ENCODE data around the gene HEPHL1.

Gene HEPHL1

GRCh38 chr11:94147433-94147845, 126.3 kb downstream of the HEPHL1 start:
- Histone ChIP-seq H3K9me3 (ENCODE audit: insufficient read depth, low read length) (no peaks in the 10 kb centered on the region), H2AFZ (ENCODE audit: low read depth, low read length, severe bottlenecking) (no peak overlapping the region), H3K36me3 (ENCODE audit: low read length) (no peaks in the 10 kb centered on the region), H3F3A (ENCODE audit: insufficient read depth) (no peaks in the 10 kb centered on the region), H3K9me2 (replicated peaks; ENCODE audit: insufficient read depth, low read length) (no peaks in the 10 kb centered on the region), H3K9ac (ENCODE audit: low read length) (no peak overlapping the region), H3K79me2 (ENCODE audit: insufficient read depth, low read length) (peaks cover 49% of the 10 kb centered on the region), H4K20me1 (ENCODE audit: low read depth, low read length) (no peaks in the 10 kb centered on the region; the same call in 1 of the 2 replicates), H3K4me3 (ENCODE audit: insufficient read depth, low read length, poor library complexity, severe bottlenecking) (no peak overlapping the region), H3K4me2 (ENCODE audit: low read depth, low read length, poor library complexity, severe bottlenecking) (no peak overlapping the region), H3K27ac (ENCODE audit: low read depth, low read length) (no peak overlapping the region), H3K27me3 (ENCODE audit: low read length) (no peaks in the 10 kb centered on the region)
- TF ChIP-seq CTCF (IDR thresholded peaks at IDR 0.05; ENCODE audit: insufficient read depth, low read length, poor library complexity, severe bottlenecking) (no peak), EZH2phosphoT487 (conservative IDR thresholded peaks at IDR 0.05; ENCODE audit: low read length) (no peak)

GRCh38 chr11:94148189-94148588, 127.0 kb downstream of the HEPHL1 start:
- Histone ChIP-seq H3K9me3 (ENCODE audit: insufficient read depth, low read length) (no peaks in the 10 kb centered on the region), H3K79me2 (ENCODE audit: insufficient read depth, low read length) (peaks cover 43% of the 10 kb centered on the region; the same call in 1 of the 2 replicates), H3K27me3 (ENCODE audit: low read length) (no peaks in the 10 kb centered on the region), H4K20me1 (ENCODE audit: low read depth, low read length) (no peaks in the 10 kb centered on the region), H3K4me3 (ENCODE audit: insufficient read depth, low read length, poor library complexity, severe bottlenecking) (no peak overlapping the region), H3F3A (ENCODE audit: insufficient read depth) (no peaks in the 10 kb centered on the region), H3K27ac (ENCODE audit: low read depth, low read length) (no peak overlapping the region), H3K9me2 (replicated peaks; ENCODE audit: insufficient read depth, low read length) (no peaks in the 10 kb centered on the region), H3K36me3 (ENCODE audit: low read length) (no peaks in the 10 kb centered on the region), H2AFZ (ENCODE audit: low read depth, low read length, severe bottlenecking) (no peak overlapping the region), H3K9ac (ENCODE audit: low read length) (no peak overlapping the region), H3K4me2 (ENCODE audit: low read depth, low read length, poor library complexity, severe bottlenecking) (no peak overlapping the region)
- TF ChIP-seq EZH2phosphoT487 (conservative IDR thresholded peaks at IDR 0.05; ENCODE audit: low read length) (no peak), CTCF (IDR thresholded peaks at IDR 0.05; ENCODE audit: insufficient read depth, low read length, poor library complexity, severe bottlenecking) (no peak)

- TF ChIP-seq EZH2phosphoT487 (conservative IDR thresholded peaks at IDR 0.05; ENCODE audit: low read length), result no peak
- TF ChIP-seq CTCF (IDR thresholded peaks at IDR 0.05; ENCODE audit: insufficient read depth, low read length, poor library complexity, severe bottlenecking), result no peak
- H3K9me3 ChIP-seq (ENCODE audit: insufficient read depth, low read length), result no peaks in the 10 kb centered on the region
- no peak overlapping the region for H3K9ac ChIP-seq (ENCODE audit: low read length)
- H2AFZ ChIP-seq (ENCODE audit: low read depth, low read length, severe bottlenecking), result no peak overlapping the region
- no peaks in the 10 kb centered on the region for H3K36me3 ChIP-seq (ENCODE audit: low read length)
- H3K4me3 ChIP-seq (ENCODE audit: insufficient read depth, low read length, poor library complexity, severe bottlenecking), result no peak overlapping the region
- no peak overlapping the region for H3K4me2 ChIP-seq (ENCODE audit: low read depth, low read length, poor library complexity, severe bottlenecking)
- no peaks in the 10 kb centered on the region for H3F3A ChIP-seq (ENCODE audit: insufficient read depth)
- no peaks in the 10 kb centered on the region for H4K20me1 ChIP-seq (ENCODE audit: low read depth, low read length)
- no peaks in the 10 kb centered on the region for H3K27me3 ChIP-seq (ENCODE audit: low read length)
- H3K79me2 ChIP-seq (ENCODE audit: insufficient read depth, low read length), result peaks cover 33% of the 10 kb centered on the region; the same call in 1 of the 2 replicates
- no peaks in the 10 kb centered on the region for H3K9me2 ChIP-seq (replicated peaks; ENCODE audit: insufficient read depth, low read length)
- H3K27ac ChIP-seq (ENCODE audit: low read depth, low read length), result no peak overlapping the region
Observed at GRCh38 chr11:94149431-94150017, 128.4 kb downstream of the HEPHL1 start.

All from SU-DHL-6 (cell line).